HG03025 (cell line): ENCODE measurements around the gene OR2A42.
"Not testable (repeated sequence)": the region's sequence is repeated elsewhere in the genome, so short reads cannot be mapped to it uniquely, and the experiment has no call there.

ENCODE experiments used
- ATAC-seq: cut with Tn5 transposase; IDR thresholded peaks from one replicate; pipeline ENCODE4 v1.9.1; 2021; ENCODE audit warnings: mild to moderate bottlenecking, moderate library complexity; ENCODE audit not compliant: unreplicated experiment, low FRiP score

Gene OR2A42, protein sequence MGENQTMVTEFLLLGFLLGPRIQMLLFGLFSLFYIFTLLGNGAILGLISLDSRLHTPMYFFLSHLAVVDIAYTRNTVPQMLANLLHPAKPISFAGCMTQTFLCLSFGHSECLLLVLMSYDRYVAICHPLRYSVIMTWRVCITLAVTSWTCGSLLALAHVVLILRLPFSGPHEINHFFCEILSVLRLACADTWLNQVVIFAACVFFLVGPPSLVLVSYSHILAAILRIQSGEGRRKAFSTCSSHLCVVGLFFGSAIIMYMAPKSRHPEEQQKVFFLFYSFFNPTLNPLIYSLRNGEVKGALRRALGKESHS

DNA sequence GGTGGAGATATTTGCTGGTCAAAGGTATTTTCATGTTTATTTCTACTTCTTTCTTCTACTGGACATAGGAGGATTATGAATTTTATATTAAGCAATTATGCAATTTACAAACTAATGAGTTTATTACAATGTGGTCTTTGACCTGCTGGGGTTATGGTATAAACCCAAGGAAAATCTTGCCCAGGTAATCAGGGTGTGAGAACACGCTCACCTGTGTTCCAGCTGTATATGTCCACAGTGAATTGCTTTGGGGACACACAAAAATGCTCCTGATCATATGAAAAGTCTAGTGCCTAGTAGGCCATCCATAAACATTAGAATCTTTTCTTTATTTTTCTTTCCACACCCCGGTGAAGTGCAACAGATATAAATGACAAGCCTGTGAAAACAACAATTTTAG, at the start of gene OR2A42:
TSS of gene OR2A42 (minus strand) at position 241 of the 400 bp plus-strand sequence. CDS start 6,762 bp downstream, outside the sequence.
- ATAC-seq: not testable (repeated sequence)

DNA sequence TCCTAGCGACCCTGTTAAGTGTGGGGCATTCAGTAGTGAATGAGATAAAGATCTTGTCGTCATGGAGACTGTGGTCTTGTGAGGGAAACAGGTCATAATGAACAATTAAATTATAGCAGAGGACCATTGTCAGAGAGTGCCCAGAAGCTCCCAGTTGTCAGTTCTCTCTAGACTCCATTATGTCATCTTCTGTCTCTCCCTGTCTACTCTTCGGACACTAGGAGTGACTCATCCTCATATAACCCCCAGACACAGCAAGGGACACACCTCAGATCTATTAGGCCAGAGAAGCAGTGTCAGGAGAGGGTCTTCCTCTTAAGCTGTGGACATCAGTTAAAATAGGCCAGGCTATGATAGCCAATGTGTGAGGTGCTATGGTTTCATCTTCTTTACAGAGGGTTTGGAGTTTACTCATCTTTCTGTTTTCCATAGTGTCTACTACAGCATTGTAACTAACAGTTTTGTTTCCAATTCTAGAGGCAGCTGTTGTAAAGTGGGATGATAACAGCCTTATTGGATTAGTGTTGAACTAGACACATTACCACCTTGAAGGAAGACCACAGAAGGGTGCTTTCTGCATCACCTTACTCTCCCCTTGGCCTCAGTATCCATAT, 47.9 kb upstream of the OR2A42 start:
- not testable (repeated sequence) for ATAC-seq

DNA sequence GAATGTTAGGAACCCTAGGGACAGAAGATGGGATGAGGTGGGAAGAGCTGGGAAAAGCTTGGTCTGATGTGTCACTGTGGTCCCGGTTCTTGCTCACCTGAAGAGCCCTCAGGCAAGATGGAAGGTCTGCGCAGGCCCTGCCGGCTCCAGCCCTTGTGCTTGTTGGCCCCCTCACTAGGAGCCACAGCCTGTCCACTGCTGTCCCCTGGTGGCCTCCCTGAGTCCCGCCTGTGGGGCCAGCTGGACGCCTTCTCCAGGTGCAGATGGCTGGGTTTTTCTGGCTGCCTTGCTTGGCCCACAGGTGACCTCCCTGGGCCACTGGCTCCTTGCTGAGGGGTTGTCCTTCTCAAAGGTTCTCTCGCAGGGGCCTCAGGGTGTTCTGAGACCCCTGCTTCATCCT, 44.3 kb upstream of the OR2A42 start:
- ATAC-seq: not testable (repeated sequence)

- not testable (repeated sequence) for ATAC-seq
Measured at GRCh38 chr7:144282490-144282889, 43.1 kb upstream of the OR2A42 start.

DNA sequence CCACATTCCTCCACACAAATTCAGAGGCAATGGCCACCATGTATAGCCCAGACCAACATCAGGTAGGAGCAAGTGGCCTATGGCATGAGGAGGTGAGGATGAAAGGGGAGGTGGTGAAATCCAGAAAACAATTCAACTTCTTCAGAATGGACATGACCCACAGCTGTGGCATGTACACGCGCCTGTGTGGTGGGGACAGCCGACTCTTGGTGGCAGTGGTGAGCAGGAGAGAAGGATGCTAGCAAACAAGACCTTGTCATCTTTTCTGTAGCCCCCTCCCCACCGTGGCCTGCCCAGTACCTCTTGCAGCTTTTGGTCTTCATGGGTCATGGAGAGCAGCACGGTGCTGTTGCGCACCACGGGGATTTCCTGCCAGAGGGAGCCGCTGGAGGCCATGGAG, 42.6 kb upstream of the OR2A42 start:
- not testable (repeated sequence) for ATAC-seq

GRCh38 chr7:144280010-144280409, 40.6 kb upstream of the OR2A42 start:
- ATAC-seq: not testable (repeated sequence)

DNA sequence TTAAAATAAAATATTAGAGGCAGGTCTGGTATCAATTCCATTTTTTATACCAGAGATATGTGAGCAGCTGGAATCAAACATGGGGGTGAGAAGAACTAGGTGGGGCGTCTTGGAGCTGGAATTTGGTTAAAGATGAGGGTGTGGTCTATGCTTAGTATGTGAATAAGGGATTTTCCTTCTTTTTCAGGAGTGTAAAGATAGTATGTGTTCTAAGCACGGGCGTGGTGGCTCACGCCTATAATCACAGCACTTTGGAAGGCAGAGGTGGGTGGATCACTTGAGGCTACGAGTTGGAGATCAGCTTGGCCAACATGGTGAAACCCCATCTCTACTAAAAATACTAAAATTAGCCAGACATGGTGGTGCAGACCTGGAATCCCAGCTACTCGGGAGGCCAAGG, 35.9 kb upstream of the OR2A42 start:
- not testable (repeated sequence) for ATAC-seq

GRCh38 chr7:144269188-144269587, 29.8 kb upstream of the OR2A42 start, which contains the start of gene CTAGE8:
TSS of gene CTAGE8 (minus strand) at chr7:144269288. CDS start at chr7:144269250, 38 bp downstream.
- ATAC-seq: not testable (repeated sequence)

DNA sequence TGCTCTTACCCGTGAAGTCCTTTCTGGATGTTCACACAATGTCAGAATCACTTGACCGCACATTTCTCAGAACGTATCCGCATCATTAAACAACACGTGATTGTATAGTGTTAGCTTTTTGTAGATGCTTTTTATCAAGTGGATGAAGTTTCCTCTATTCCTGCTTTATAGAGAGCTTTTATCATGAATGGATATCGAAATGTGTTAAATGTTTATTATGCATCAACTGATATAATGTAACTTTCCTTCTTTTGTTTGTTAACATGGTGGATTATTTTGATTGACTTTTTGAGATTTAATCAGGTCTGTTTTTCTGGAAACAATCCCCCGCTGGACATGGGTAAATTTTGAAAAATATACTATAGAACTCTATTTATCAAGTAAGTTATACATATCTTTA, 25.3 kb upstream of the OR2A42 start, which contains the start of gene OR2A7:
TSS of gene OR2A7 (minus strand) at position 101 of the 400 bp plus-strand sequence. CDS start 5,164 bp downstream, outside the sequence.
- ATAC-seq: not testable (repeated sequence)

GRCh38 chr7:144262128-144262527, 22.7 kb upstream of the OR2A42 start:
- not testable (repeated sequence) for ATAC-seq

DNA sequence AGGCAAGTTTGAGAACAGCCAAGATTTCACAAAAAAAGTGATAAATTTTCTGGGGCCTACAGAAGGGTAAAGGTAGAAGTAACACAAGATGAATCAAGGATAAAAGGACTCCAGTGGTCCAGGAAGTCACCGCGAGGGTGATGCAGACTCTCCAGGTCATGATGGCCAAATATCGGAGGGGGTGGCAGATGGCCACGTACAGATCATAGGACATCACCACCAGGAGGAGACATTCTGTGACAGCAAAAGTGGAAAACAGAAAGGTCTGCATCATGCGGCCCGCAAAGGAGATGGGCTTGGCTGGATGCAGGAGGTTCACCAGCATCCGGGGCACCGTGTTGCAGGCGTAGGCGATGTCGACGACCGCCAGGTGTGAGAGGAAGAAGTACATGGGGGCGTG, 19.7 kb upstream of the OR2A42 start:
- not testable (repeated sequence) for ATAC-seq

DNA sequence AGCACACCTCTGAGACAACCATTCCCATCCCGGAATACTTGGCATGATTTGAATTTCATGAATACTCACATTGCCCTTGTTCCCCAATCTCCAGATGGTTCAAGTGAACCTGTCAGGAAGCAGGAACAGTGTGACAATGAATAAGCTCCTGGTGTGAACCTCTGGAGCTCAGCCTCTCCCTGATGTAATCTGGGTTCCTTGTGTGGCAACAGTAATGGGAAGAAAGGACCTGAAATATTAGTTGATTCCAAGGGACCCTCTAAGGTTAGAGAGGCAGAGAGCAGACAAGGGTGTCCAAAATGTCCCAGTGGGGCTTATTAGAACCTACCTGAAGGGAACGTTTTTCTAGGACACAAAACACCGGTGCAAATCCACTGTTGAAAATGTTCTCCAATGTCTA, 16.7 kb upstream of the OR2A42 start:
- ATAC-seq: no peak

GRCh38 chr7:144255471-144255897, 16.1 kb upstream of the OR2A42 start:
- no peak for ATAC-seq

DNA sequence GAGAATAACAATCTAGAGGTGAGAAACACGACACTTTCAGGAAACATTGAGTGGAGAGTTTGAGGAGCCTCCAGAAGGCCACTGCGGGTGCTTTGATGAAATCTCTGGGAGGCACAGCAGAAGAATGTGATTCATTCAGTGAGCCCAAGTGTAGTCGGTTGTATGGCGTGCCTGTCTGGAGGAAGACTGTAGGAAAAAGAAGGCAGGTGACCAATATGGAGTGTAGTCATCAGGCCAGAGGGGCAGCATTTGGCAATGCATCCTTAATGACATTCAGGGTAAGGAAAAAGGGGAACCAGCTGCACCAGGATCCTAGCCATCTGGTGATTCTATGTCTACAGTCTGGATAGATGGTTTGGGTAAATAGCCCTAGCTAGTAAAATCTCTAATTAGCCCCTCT, 12.9 kb upstream of the OR2A42 start:
- not testable (repeated sequence) for ATAC-seq

DNA sequence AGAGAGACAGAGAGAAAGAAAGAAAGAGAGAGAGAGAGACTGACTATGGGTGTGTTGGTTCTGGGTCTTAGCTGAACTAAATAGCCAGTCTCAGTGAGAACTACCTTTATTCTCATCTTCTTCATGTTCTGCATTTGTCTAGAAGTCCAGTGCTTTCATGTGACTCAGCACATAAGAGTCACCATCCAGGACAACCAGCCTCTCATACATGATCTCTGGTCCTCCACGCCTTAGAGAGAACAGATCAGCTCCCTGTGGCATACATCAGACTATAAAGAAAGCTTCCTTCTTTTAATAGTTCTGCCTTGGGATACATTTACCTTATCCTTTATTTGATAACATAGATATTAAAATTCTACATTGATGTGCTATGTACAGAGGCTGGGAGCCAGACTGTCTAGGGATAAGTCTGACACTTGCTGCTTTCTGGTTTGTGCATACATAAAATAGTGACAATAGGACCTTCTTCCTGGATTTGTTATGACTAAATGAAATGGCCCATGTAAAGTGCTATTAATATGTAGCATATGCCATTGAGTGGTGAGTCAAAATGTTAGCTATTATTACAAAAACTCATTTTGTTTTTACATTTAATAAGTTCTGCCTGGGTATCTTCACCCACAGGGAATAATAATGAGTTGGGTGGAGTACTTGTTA, 8.4 kb upstream of the OR2A42 start:
- not testable (repeated sequence) for ATAC-seq

DNA sequence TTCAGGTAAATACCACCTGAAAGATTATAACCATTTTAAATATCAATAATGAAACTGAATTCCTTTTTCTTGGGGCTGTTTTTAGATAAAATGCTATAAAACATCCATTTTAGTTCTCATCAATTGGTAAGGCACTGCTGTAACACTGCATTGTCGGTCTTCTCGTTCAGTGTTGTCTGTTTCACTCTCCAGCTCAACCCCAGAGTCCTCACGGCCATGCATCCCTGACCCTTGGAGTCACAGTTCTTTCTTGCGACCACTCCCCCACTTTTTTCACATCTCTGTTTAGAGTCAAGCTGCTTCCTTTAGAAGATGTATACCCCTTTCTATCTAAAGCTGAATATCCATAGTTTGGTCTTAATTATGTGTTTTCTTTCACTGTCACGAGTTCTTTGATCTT, 7.6 kb upstream of the OR2A42 start:
- ATAC-seq: not testable (repeated sequence)

DNA sequence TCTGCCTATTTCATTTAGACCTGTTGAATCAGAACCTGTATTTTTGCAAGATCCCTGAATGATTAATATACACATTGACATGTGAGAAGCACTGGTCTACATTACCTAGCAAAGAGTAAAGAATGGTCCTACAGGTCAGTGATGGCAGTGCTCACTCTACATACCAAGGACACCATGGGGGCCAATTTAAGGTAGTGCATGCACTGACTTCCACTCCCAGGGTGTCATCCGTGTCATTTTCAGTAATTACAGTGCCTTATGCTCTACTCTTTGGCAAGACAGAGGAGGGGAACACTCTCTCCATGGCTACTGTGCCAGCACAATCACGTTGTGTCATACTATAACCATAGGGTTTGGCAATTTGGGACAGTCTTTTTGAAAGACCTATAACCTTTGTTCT, 6.0 kb upstream of the OR2A42 start:
- not testable (repeated sequence) for ATAC-seq

DNA sequence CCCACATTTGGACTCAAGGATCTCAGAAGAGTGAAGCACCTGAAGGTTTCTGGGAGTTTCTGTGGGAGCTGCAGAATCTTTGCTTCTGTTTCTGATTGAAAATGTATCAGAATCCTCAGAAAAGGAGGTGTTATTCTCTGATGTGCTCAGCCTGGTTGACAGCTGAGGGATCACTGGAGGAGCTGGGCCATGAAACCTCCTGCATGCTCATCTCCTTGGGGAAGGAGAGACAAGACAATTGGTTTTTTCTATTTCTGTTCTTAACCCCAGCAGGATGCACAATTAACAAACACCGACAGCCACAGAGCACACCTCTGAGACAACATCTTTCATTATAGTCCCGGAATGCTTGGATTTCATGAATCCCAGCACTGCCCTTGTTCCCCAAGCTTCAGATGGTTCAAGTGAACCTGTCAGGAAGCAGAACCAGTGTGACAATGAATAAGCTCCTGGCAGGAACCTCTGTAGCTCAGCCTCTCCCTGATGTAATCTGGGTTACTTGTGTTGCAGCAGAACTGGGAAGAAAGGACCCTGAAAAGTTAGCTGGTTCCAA, 799 bp downstream of the OR2A42 start:
- ATAC-seq: not testable (repeated sequence)

- not testable (repeated sequence) for ATAC-seq
Measured at GRCh38 chr7:144233039-144233438, 6.4 kb downstream of the OR2A42 start.

DNA sequence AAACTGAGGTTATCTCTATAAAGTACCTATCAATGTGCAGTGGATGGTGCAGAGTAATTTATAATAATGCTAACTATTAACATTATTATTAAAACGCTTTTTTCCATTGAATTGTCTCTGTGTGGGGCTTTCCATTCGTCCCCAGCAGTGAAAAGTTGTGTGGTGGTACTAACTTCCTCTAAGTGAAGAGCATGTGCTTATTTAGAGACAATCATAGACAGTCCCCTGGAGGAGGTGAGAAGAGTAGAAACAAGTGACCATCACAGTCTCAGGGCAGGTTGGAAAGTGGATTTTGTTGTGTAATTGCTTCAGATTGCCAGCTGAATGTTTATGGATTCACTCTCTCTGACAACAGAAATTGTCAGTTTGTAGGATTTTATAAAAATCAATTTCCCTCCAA, 8.4 kb downstream of the OR2A42 start:
- ATAC-seq: not testable (repeated sequence)

- not testable (repeated sequence) for ATAC-seq
Measured at GRCh38 chr7:144228810-144229209, 10.6 kb downstream of the OR2A42 start.
